ENCODE measurements around the gene MAGI2.

Gene MAGI2

DNA sequence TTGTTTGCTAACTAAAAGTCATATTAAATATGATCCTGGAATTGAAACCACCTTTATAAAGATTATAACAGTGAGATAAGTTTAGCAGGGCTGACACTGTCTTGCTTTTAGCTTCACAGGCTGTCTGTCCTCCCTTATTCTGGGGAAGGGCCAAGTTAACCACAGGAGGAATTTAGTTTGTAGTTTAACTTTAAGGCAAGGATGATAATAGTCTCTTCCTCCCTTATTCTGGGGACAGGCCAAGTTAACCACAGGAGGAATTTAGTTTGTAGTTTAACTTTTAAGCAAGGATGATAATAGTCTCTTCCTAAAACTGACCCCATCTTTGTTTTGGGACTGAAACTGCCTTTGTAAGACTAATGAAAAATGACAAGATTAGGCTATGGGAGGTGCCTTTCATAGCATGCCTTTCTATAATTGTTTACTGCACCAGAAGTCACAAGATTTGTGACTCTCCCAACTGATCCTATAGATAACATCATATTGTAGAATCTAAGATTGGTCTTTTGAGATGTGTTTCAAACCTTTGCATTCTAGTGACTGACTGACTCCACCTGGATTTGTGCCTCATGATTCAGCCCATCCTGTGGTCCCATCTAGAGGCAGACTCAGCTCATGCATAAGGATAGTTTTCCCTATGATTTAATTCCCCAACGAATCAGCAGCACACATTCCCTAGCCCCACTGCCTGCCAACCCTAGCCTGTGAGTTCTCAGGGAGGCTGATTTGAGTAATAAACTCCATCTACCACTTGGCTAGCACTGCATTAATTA, 212.0 kb downstream of the MAGI2 start:
- no peak for DNase-seq

DNA sequence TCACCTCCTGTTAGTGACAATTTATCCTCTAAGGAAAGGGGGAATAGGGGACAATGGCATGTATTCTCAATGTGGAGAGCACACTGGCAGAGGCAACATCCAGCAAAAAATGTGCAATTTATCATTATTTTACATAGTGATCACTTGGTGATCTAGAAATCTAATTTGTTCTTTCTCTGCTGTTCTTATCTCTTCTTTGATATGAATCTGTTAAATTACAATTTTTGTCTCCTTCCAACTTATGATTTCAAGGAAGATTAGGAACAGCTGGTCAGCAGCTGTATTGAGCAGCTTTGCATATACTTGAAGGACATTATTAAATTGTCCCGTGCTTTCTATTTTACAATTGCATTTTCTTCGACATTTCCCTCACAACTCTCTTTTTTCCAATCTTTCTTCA, 213.1 kb downstream of the MAGI2 start:
- DNase-seq: no peak

DNA sequence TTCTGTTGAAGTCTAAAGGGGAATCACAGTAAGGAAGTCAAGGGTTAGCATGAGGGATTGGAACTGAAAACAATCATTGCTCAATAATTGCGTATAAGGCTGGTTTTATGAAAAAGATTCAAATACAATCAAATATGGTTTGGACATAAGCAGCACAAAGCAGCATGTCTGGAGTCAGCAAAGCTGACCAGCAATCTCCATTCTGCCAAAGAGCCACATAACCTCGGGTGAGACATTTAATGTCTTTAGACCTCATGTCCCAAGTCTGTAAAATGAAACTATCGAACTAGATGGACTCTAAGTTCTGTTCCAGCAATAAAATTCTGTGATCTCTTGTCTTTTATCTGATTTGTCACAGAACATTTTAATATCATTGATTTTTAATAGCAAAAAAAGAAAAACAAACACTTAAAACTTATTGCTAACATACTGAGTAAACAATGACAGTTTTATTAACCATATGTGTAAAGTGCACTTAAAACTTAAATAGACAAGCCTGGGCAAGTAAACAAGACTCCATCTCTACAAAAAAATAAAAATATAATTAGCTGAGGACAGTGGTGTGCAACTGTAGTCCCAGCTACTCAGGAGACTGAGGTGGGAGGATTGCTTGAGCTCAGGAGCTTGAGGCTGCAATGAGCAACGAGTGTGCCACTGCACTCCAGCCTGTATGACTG, 217.0 kb downstream of the MAGI2 start:
- no peak for DNase-seq

DNA sequence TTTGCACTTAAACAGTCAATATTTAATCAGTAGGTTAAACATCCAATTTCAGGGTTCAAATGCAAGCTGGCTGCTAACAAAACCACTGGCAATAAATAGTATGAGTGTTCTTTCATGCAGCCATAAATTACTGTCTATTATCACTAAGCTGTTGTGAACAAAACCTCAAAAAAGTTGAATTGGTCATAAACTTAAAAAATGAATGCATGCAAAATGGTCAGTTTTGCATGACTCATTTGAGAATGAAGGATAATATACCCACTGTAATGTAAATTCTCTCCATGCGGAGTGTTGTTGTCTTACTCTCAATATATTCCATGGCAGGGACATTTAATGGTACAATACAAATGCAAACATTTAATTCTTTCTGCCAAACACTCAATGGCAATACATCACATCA, 226.4 kb downstream of the MAGI2 start:
- DNase-seq: no peak

DNA sequence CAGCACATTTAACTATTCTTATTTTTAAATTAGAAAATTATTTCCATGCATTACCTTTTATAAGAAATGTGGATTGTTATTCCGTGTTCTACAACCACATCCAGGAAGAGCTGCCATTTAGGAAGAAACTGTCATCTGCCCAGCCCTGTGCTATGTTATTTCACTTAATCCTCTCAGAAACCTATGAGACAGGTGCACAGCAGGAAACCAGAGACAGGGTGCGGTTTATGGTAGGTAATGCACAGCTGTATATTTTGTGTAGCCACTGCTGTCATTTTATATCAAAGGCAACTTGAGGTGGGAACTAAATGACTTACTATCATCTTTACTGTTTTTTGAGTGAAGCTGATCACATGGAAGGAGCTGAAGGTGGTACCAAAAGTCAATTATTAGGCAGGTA, 232.3 kb downstream of the MAGI2 start:
- DNase-seq: no peak

DNA sequence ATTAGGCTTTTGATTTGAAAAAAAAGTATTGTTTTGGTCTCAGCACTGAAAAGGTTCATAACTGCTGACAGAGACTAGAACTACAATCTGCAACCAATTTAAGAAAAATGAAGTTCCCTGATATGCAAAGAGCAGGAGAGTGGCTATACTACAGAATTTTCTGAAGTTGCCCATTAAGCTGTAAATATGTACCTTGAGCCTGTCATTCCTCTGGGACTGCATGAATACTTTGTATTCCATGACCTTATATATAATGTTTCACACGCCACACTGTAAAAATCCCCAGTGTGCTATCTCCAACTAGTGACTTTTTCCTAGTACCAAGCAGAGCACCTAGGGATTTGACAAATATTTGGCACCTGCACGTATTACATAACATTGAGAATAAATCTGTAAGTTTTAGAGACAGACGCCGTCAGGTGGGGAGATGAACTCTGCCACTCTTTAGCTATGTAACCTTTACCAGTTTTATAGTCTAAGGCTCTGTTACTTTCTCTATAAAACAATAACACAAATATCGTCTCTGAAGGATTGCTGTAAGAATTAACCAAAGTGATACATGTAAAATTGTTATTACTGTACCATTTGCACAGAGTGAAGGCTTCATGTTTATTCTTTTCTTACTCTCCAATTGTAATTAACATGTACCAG, 235.4 kb downstream of the MAGI2 start:
- DNase-seq: no peak

DNA sequence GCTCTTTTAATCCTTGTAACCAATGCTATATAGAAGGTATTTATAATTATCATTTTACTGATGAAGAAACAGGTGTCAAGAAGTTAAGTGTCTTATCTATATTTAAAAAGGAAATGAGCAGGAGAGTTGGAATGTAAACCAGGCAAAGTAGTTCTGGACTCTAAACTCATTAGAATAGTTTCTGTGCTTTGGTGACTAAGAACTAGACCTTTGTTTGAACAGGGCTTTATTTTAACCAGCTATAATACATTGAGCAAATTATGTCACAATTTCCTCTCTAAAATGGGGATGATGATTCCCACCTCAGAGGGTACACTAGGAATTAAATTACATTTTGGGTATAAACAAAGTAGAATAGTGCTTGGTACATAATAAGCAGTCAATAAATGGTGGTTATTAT, 236.0 kb downstream of the MAGI2 start:
- DNase-seq: no peak

DNA sequence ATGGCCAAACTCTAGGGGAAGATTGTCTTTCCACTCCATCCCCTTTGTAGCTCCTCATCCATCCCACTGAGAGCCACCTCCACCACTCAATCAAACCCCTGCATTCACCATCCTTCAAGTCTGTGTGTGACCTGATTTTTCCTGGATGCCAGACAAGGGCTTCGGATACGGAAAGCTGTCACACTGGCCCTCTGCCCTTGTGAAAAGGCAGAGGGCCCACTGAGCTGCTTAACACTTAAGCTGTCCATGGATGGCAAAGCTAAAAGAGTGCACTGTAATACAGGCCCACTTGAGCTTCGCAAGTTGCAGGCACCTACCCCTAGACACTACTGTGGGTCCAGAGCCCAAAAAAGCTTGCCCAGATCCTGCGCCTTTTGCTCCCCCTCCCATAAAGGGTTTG, 237.2 kb downstream of the MAGI2 start:
- no peak for DNase-seq

DNA sequence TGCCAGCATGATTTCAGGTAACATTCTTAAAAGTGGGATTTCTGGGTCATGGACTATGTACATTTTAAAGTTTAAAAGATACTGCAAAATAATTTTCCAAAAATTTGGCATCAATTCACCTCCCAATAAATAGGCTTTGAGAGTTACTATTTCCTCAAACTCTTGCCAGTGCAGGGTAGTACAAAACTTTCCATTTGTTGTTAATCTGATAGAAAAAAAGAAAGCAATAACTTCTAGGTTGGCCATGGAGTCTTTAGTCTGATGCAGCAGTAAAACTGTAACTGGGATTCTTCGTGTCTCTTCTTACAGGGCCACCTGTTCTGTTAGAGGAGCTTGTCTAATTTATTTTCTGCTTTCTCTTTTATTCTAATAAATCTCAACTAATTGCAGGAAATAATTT, 241.1 kb downstream of the MAGI2 start:
- no peak for DNase-seq

DNA sequence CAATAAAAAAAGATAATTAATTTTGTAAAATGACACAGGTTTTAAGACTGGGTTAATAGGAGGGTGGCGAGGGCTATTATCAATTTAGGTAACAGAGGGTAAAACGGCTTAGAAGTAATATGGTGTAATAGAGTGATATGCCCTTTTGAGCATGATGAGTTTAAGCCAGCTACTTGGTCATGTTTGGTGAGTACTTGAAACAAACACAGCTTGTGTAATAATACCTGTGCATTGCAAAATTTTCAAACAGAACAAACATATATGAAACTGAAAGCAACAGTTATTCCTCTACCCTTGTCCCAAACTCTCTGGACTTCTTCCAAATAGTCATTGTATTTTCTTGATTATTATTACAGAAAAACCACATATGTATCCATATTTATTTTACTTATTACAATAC, 241.7 kb downstream of the MAGI2 start:
- no peak for DNase-seq

DNA sequence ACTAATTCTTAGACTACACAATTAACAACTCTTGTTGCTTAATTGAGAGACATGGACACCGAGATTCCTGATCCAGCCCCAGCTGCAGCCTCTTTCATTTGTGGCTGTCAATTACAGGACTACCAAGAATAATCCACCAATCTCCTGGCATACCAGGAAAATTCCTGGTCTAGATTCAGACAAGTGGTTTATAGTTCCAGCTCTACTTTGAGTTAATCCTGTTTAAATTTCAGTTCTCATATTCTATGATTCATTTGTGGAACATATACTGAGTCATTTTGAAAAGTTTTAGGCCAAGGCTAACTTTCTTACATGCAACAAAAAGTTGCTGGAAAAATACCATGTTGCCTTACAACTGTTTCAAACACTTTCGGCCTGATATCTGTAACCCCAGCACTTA, 253.5 kb downstream of the MAGI2 start:
- DNase-seq: no peak

DNA sequence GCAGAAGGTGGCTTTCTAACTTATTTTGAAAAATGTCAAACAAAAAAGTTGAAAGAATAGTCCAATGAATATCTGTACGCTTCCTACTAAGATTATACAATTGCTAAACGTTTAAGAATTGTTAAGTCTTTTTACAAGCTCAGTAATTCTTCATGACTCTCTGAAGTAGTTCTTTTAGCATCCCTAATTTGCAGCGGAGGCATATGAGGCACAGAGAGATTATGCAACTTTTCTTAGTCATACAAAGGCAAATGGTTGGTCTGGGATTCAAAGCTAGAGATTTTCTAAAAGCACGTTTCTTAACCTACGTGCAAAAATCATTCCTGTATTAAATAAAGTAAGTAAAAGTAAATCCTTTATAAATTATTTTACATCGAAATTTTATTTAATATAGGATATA, 254.2 kb downstream of the MAGI2 start:
- no peak for DNase-seq

DNA sequence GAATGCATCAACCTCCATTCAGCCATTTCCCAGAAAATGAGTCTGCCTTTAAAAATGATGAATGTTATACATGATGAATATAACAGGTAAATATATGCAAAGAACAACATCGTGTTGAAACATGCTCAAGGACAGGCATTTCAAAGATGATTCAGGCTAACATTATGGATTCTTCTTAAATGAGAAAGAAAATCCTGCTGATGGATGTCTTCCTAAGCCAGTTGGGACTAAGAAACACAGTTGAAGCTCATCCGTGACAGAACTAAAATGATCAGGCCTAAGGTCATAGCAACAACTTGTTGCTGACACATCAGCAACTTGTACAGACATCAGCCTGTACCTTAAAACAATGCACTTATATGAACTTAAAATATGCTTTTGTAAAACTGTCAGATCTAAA, 267.9 kb downstream of the MAGI2 start:
- DNase-seq: no peak

DNA sequence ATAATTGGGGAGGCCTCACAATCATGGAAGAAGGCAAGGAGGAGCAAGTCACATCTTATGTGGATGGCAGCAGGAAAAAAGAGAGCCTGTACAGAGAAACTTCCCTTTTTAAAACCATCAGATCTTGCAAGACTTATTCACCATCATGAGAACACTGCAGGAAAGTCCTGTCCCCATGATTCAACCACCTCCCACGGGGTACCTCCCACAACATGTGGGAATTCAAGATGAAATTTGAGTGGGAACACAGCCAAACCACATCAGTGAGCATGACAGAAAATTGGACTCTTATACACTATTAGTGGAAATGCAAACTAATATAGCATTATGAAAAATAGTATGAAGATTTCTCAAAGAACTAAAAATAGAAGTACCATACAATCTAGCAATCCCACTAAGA, 271.2 kb downstream of the MAGI2 start:
- DNase-seq: no peak

DNA sequence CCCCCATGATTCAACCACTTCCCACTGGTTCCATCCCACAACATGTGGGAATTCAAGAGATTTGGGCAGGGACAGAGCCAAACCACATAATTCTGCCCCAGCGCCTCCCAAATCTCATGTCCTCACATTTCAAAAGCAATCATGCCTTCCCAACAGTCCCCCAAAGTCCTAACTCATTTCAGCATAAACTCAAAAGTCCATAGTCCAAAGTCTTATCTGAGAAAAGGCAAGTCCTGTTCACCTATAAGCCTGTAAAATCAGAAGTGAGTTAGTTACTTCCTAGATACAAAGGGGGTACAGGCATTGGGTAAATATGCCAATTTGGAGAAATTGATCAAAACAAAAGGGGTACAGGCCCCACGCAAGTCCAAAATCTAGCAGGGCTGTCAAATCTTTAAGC, 272.9 kb downstream of the MAGI2 start:
- no peak for DNase-seq

DNA sequence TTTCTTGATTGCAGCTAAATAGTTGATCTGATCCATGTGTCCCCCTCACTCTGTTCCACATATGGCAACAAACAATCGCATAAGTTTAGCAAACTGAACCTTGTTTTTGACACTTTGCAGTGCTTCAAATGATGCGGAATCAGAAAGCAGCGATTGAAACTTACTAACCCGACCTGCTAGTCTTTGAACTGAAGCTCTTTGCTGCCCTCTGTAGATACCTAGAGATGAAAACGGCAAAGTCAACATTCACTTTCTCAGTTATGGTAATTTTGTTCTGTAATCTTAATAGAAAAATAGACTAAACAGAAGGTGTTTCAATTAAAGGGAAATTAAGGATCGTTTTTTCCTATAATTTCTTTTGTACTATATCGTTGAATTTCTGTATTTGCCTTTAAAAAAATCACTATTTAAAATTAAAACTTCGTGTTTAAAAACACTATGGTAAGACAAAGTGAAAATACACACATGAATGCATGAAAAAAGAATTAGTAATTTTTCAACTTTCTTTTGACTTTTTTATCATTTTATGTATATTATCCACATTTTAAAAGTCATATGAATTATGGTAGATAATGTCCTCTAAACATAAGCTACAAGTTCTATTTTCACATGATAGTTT, 276.5 kb downstream of the MAGI2 start:
- DNase-seq: no peak

DNA sequence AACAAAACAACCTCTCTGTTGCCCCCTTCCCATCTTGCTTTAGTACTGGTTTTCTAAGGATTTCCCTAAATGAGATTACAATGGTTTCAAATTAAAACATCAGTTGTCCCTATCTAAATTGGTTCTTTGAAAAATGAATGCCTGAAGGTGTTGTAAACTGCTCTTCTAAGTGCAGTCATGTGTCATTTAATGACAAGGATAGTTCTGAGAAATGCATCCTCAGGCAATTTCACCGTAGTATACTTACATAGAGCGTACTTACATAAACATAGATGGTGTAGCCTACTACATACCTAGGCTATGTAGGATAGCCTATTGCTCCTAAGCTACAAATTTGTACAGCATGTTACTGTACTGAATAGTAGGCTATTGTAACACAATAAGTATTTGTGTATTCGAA, 278.1 kb downstream of the MAGI2 start:
- no peak for DNase-seq

DNA sequence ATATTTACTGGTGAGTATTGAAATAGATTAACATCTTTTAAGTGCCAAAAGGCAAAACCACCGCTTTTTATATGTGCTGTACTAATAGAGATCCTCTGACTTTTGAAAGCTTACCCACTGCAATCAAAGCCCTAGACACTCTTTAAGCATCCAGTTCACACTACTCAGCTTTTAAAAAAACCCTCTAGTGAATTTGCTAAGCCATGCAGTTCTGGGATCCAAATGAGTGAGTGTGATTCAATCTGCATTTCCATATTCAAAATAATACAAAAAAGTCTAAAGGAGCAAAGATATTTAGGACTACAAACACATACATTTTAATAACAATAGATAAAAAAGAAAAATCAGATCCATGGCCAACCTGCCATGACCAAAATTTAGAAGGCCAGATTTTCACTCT, 288.2 kb downstream of the MAGI2 start:
- no peak for DNase-seq

DNA sequence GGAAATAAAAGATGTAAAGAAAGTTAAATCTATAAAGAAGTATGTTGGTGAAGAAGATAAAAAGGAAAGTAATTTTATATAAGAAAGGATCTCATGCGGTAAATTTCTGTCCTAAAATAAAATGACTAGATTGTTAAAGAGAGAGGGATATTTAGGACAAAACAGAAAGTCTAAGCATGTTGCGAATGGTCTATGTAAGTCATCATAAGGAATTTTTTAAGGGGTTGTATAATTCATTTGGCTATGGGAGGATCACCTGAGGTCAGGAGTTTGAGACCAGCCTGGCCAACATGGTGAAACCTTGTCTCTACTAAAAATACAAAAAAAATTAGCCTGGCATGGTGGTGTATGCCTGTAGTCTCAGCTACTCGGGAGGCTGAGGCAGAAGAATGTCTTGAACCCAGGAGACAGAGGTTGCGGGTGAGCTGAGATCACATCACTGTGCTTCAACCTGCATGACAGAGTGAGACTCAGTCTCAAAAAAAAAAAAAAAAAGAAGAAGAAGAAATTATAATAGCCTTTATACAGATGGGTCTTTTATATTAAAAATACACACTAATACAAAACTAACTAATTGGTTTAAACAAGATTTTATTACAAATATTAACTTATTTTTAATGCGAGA, 294.3 kb downstream of the MAGI2 start:
- no peak for DNase-seq

DNA sequence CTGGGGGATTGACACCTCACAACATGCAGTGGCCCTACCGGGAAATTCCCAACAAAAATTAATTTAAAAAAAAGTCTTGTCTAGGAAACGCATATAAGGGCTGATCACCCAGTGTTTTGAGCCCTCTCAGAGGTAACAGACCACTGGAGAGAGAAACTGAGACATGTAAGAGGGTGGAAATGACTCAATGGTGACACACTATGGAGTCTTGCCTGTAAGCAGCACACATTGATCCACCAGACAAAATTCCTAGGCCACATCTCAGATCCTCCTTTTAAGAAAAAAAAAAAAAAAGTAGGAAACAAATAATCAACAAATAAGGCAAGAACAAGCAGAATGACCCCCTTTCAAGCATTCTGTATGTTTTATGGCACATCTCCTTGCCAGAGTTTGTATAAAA, 296.2 kb downstream of the MAGI2 start:
- DNase-seq: no peak

DNA sequence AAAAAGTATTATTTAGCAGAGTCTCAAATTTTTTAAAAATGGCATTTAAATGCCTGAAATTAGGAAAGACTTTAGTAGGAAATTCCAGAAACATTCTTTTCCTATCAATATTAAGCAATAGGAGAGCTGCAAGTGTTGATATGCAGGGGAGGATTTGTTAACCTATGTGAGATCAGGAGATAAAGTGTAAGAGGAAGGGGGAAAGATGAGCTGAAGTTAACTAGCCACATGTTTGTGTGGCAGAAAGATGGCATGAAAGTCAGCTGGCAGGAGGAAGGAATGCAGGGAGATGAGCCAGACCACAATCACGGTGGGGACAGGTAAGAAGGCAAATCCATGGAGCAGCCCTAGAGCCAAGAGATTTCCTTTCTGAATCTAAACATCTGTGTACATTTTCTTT, 303.6 kb downstream of the MAGI2 start:
- DNase-seq: no peak

DNA sequence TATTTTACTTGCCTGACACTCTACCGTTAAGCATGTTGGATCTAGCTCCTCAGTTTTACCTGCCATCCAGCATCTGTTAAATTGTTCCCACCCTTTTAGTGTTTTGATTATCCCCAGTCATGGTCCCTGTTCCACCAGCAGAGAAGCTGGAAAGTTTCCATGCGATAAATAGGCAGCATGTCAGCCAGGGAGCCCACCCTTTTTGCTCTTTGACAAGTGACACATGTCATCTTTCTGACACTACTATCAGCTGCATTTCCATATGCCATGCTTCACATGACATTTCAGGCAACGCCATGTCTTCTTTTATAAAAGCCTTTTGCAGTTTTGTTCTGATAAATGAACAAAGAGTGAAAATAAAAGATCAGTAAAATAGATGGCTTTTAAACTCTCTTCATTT, 310.8 kb downstream of the MAGI2 start:
- no peak for DNase-seq

DNA sequence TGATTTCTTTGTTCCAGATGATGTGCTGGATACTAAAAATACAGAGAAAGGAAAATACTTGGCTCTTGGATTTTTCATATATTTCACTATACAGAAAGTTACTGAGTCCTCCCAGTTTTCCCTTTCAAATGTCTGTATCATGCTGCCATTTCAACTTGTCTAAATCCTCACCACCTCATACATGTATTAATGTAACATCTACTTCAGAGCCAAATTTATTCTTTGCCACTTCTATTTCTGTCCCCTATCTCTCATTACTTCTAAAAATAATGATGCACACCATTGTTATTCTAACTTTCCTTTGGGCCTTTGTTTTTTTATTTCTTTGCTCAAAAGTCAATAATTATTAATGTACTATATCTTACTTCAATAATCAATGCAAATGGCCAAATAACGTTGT, 312.2 kb downstream of the MAGI2 start:
- DNase-seq: no peak

DNA sequence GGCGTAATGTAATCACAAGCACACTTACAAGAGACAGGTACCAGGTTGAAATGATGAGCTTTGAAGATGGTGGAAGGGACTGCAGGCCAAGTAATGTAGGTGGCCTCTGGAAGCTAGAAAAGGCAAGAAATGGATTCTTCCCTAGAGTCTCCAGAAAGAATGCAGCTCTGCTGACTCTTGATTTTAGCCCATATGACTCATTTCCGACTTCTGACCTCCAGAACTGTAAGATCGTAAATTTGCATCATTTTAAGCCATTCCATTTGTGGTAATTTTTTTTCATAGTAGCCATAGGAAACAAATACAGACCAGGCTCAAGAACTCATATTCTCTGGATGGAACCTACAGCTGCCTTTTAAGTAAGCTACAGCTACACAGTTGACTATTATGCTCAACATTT, 315.5 kb downstream of the MAGI2 start:
- no peak for DNase-seq

Measured in activated CD8-positive, alpha-beta memory T cell treated with anti-CD3 and anti-CD28 coated beads for 24 hours (primary cell).